ENCODE data around the gene TREX2. TPM values are rescaled to one million over a fixed set of nuclear protein-coding genes. Genes with fewer than 3 reads are reported as not detected.

TREX2 gene
- total and polyA plus RNA-seq, 2 donors (not counting 1 experiment from before 2014, with no cell fraction given): 3.3 to 3.8 TPM

DNA sequence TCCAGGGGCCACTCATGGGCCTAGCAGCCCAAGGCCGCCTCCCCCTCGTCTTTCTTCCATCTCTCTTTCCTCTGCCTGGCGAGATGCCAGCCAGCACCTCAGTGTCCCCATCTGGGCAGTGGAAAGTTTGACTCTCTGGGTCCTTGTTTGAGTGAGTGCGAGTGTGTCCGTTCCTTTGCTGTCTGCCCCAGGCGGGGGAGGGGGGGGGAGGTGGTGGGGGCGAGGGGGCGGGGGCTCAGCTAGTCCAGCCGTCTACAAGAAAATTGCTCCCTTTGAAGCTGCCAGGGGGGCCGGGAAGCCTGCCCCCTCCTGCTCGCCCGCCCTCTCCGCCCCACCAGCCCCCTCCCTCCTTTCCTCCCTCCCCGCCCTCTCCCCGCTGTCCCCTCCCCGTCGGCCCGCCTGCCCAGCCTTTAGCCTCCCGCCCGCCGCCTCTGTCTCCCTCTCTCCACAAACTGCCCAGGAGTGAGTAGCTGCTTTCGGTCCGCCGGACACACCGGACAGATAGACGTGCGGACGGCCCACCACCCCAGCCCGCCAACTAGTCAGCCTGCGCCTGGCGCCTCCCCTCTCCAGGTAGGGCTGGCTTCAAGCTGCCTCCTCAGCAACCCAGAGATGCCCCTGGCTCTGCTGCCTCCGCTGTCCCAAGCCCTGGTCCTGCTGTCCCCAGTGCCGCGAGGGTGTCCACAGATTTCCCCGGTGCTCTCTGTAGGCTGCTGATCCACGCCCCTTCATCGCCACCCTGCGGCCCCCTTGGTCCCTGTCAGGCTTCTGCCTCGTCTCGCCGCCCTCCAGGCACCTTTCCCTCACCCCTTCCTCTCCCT lies 48.9 kb upstream of the TREX2 start, which contains the start of gene BGN:
BGN (plus strand) TSS at position 440 of the 821 bp plus-strand sequence. CDS start 9,652 bp downstream, outside the sequence.
- no peaks in the 10 kb centered on the region for H3K9me3 ChIP-seq (ENCODE audit: control extremely low read depth in 1 of 3, control insufficient read depth in 2 of 3, insufficient read depth in 1 of 3, low read length in 2 of 3)
- H3K27me3 ChIP-seq (replicated peaks in 1 of 4; ENCODE audit: control extremely low read depth in 1 of 4, control insufficient read depth in 3 of 4, insufficient read depth in 4 of 4, low read length in 3 of 4): peaks cover 0 to 11% (median 3%) of the 10 kb centered on the region in 4 experiments
- Mint-ChIP-seq H3K4me1 (no peaks in the 10 kb centered on the region), H3K27ac (no peak within 1 kb of the TSS), H3K4me3 (no peak within 1 kb of the TSS), H3K9me3 (ENCODE audit: insufficient read depth) (no peaks in the 10 kb centered on the region), H3K27me3 (no peaks in the 10 kb centered on the region)
- intact Hi-C loops (cut with micrococcal nuclease): no loop called here
- 23% methylated on average over 21 of the region's 41 CpGs for WGBS (ENCODE audit: insufficient coverage)
- H3K79me2 ChIP-seq (ENCODE audit: control insufficient read depth, insufficient read depth, low read length): no peaks in the 10 kb centered on the region
- no peaks in the 10 kb centered on the region for H4K20me1 ChIP-seq (ENCODE audit: control insufficient read depth, insufficient read depth, low read length, poor library complexity, severe bottlenecking)
- no peak within 1 kb of the TSS for H3K27ac ChIP-seq (ENCODE audit: low read length in 2 of 2)
- TF ChIP-seq, protein P1, sequence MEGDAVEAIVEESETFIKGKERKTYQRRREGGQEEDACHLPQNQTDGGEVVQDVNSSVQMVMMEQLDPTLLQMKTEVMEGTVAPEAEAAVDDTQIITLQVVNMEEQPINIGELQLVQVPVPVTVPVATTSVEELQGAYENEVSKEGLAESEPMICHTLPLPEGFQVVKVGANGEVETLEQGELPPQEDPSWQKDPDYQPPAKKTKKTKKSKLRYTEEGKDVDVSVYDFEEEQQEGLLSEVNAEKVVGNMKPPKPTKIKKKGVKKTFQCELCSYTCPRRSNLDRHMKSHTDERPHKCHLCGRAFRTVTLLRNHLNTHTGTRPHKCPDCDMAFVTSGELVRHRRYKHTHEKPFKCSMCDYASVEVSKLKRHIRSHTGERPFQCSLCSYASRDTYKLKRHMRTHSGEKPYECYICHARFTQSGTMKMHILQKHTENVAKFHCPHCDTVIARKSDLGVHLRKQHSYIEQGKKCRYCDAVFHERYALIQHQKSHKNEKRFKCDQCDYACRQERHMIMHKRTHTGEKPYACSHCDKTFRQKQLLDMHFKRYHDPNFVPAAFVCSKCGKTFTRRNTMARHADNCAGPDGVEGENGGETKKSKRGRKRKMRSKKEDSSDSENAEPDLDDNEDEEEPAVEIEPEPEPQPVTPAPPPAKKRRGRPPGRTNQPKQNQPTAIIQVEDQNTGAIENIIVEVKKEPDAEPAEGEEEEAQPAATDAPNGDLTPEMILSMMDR (IDR thresholded peaks at IDR 0.05): no peak
- TF ChIP-seq EZH2 (IDR thresholded peaks at IDR 0.05; ENCODE audit: borderline replicate concordance, insufficient read depth, low read depth, low read length, poor library complexity, severe bottlenecking): no peak
- H2AFZ ChIP-seq (ENCODE audit: insufficient read depth, low read depth, low read length, poor library complexity, severe bottlenecking): no peak within 1 kb of the TSS
- no peaks in the 10 kb centered on the region for H3K36me3 ChIP-seq (replicated peaks in 1 of 2; ENCODE audit: control extremely low read depth in 1 of 2, control insufficient read depth in 1 of 2, extremely low read depth in 1 of 2, insufficient read depth in 2 of 2, low read length in 1 of 2)
- DNase-seq (no peak), ATAC-seq (ENCODE audit: low read depth) (no peak)
- no peaks in the 10 kb centered on the region for H3K4me1 ChIP-seq (ENCODE audit: control insufficient read depth in 2 of 2, insufficient read depth in 2 of 2, low read length in 2 of 2)
- ChIA-PET CTCF (no interaction called here), POLR2A (no interaction called here)
- H3K4me3 ChIP-seq (ENCODE audit: control extremely low read depth in 1 of 5, extremely low read depth in 1 of 5, insufficient read depth in 1 of 5, low read depth in 2 of 5, low read length in 4 of 5): no peak within 1 kb of the TSS
- no peak within 1 kb of the TSS for H3K4me2 ChIP-seq (replicated peaks; ENCODE audit: low read depth, low read length, poor library complexity, severe bottlenecking)
- H3K9ac ChIP-seq (ENCODE audit: low read length): no peak within 1 kb of the TSS

DNA sequence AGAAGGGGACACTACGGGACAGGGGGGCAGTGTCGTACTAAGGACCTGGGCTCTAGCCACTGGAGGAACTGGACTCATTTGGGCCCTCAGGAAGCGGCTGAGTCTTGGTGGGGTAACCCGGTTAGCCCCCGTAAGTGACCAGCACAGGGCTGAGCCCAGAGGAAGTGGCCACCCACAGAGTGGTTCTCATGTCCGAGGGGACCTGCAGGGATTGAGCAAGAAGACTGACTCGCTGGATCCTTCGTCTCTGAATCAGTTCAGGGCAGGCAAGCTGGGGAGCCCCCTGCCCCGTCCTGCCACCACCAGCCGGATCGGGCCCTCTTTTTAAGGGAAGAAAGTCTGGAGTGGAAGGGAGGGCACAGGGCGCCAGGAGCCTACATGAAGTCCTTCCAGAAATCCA lies 48.2 kb upstream of the TREX2 start:
- no peak overlapping the region for H3K4me3 Mint-ChIP-seq
- H3K79me2 ChIP-seq (ENCODE audit: control insufficient read depth, insufficient read depth, low read length): no peaks in the 10 kb centered on the region
- H3K27ac Mint-ChIP-seq: no peak overlapping the region
- H3K4me2 ChIP-seq (replicated peaks; ENCODE audit: low read depth, low read length, poor library complexity, severe bottlenecking): no peak overlapping the region
- 95% methylated on average over 4 of the region's 12 CpGs for WGBS (ENCODE audit: insufficient coverage)
- TF ChIP-seq EZH2 (IDR thresholded peaks at IDR 0.05; ENCODE audit: borderline replicate concordance, insufficient read depth, low read depth, low read length, poor library complexity, severe bottlenecking): no peak
- TF ChIP-seq, protein P1 (IDR thresholded peaks at IDR 0.05): no peak
- H3K9me3 Mint-ChIP-seq (ENCODE audit: insufficient read depth): no peaks in the 10 kb centered on the region
- intact Hi-C loops (cut with micrococcal nuclease): no loop called here
- H3K27ac ChIP-seq (ENCODE audit: low read length in 2 of 2): no peak overlapping the region
- no peak overlapping the region for H3K9ac ChIP-seq (ENCODE audit: low read length)
- ChIA-PET CTCF (no interaction called here), POLR2A (no interaction called here)
- no peaks in the 10 kb centered on the region for H4K20me1 ChIP-seq (ENCODE audit: control insufficient read depth, insufficient read depth, low read length, poor library complexity, severe bottlenecking)
- ATAC-seq (ENCODE audit: low read depth) (no peak), DNase-seq (no peak)
- H3K4me1 Mint-ChIP-seq: no peaks in the 10 kb centered on the region
- no peaks in the 10 kb centered on the region for H3K36me3 ChIP-seq (replicated peaks in 1 of 2; ENCODE audit: control extremely low read depth in 1 of 2, control insufficient read depth in 1 of 2, extremely low read depth in 1 of 2, insufficient read depth in 2 of 2, low read length in 1 of 2)
- H3K4me1 ChIP-seq (ENCODE audit: control insufficient read depth in 2 of 2, insufficient read depth in 2 of 2, low read length in 2 of 2): no peaks in the 10 kb centered on the region
- no peaks in the 10 kb centered on the region for H3K27me3 Mint-ChIP-seq
- no peaks in the 10 kb centered on the region for H3K9me3 ChIP-seq (ENCODE audit: control extremely low read depth in 1 of 3, control insufficient read depth in 2 of 3, insufficient read depth in 1 of 3, low read length in 2 of 3)
- peaks cover 0 to 11% (median 3%) of the 10 kb centered on the region in 4 experiments for H3K27me3 ChIP-seq (replicated peaks in 1 of 4; ENCODE audit: control extremely low read depth in 1 of 4, control insufficient read depth in 3 of 4, insufficient read depth in 4 of 4, low read length in 3 of 4)
- H2AFZ ChIP-seq (ENCODE audit: insufficient read depth, low read depth, low read length, poor library complexity, severe bottlenecking): no peak overlapping the region
- H3K4me3 ChIP-seq (ENCODE audit: control extremely low read depth in 1 of 5, extremely low read depth in 1 of 5, insufficient read depth in 1 of 5, low read depth in 2 of 5, low read length in 4 of 5): no peak overlapping the region
